ENCODE measurements around the gene GLO1. TPM values are rescaled to one million over a fixed set of nuclear protein-coding genes. Genes with fewer than 3 reads are reported as not detected.

Gene GLO1
- total and polyA plus RNA-seq, 4 donors: 50.5 to 108 (median 72.5) TPM

- Histone ChIP-seq H3K27me3 (ENCODE audit: control insufficient read depth in 4 of 4, insufficient read depth in 4 of 4, low read length in 3 of 4) (no peaks in the 10 kb centered on the region), H3K36me3 (ENCODE audit: control insufficient read depth in 4 of 4, insufficient read depth in 3 of 4, low read depth in 1 of 4, low read length in 3 of 4) (no peaks in the 10 kb centered on the region), H3K27ac (ENCODE audit: low read depth in 1 of 2, low read length in 2 of 2) (peak overlapping the region; percentile 84 to 87), H3K9ac (ENCODE audit: low read depth in 1 of 2, low read length in 2 of 2) (peak overlapping the region; percentile 68 to 93), H3K9me3 (ENCODE audit: control insufficient read depth in 4 of 4, low read length in 3 of 4) (no peaks in the 10 kb centered on the region), H3K4me3 (ENCODE audit: low read depth in 1 of 3, low read length in 3 of 3) (peak overlapping the region; percentile 69 to 97 (median 74)), H3K4me1 (ENCODE audit: control insufficient read depth in 4 of 4, insufficient read depth in 4 of 4, low read length in 3 of 4) (peaks cover 2 to 32% (median 16%) of the 10 kb centered on the region in 4 donors)
- no peak for TF ChIP-seq EGR1 (IDR thresholded peaks at IDR 0.05; ENCODE audit: low read depth in 2 of 2)
- no peak for TF ChIP-seq CTCF (IDR thresholded peaks at IDR 0.05; ENCODE audit: low read depth, low read length, missing input control)
- no peak for TF ChIP-seq HNF4A (conservative IDR thresholded peaks at IDR 0.05)
- peak in 1 of 2 donors; percentile 6 for TF ChIP-seq RAD21 (IDR thresholded peaks at IDR 0.05)
- TF ChIP-seq JUND (IDR thresholded peaks at IDR 0.05): peak in 1 of 2 donors; percentile 19
- no peak for TF ChIP-seq NR2F2 (IDR thresholded peaks at IDR 0.05)
- no peak for DNase-seq (ENCODE audit: low spot score)
- WGBS: 19% methylated on average over 32 of the region's 32 CpGs
These were observed 62.6 kb downstream of the GLO1 start for GRCh38 chr6:38640216-38640909.

DNA sequence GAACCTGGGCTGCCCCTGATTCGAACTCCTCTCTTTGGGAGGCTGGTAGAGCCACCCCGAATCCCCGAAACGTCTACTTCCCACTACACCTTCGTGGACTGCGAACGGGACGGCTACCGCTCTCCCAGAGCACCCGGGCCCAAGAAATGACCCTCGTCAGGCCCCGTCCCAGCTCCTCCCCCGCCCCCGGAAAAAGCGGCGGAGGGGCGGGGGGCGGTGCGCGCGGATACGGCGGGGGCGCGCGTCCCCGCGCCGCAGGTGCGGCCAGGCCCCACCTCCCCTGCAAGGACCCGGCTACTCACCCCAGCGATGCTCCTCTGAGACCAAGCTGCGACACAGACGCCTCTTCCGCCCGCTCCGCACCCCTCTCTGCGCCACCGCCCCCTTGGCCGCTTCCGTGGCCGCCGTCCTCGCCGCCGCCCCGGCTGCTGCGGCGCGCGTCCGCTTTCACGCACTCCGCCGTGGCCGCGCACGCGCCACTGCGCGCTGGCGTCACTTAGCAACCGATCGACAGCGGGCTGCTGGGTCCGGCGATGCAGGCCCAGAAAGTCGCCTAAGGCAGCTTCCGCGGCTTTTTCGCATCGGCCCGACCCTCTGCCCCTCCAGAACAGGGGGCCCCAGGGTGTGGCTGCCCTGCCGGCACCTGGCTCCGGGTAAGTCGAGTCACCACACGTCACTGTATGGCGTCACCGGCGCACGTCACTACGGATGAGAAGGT, 63.3 kb downstream of the GLO1 start, which contains the start of gene BTBD9:
BTBD9 (minus strand) TSS at position 432 of the 718 bp plus-strand sequence.
- Histone ChIP-seq H3K9me3 (ENCODE audit: control insufficient read depth in 4 of 4, low read length in 3 of 4) (no peaks in the 10 kb centered on the region), H3K9ac (ENCODE audit: low read depth in 1 of 2, low read length in 2 of 2) (peak within 1 kb of the TSS; percentile 78 to 93), H3K27ac (ENCODE audit: low read depth in 1 of 2, low read length in 2 of 2) (peak within 1 kb of the TSS; percentile 84 to 87), H3K4me3 (ENCODE audit: low read depth in 1 of 3, low read length in 3 of 3) (peak within 1 kb of the TSS; percentile 69 to 97 (median 74)), H3K27me3 (ENCODE audit: control insufficient read depth in 4 of 4, insufficient read depth in 4 of 4, low read length in 3 of 4) (no peaks in the 10 kb centered on the region), H3K36me3 (ENCODE audit: control insufficient read depth in 4 of 4, insufficient read depth in 3 of 4, low read depth in 1 of 4, low read length in 3 of 4) (no peaks in the 10 kb centered on the region), H3K4me1 (ENCODE audit: control insufficient read depth in 4 of 4, insufficient read depth in 4 of 4, low read length in 3 of 4) (peaks cover 2 to 28% (median 14%) of the 10 kb centered on the region in 4 donors)
- WGBS: under 1% methylated on average over 82 of the region's 82 CpGs
- DNase-seq (ENCODE audit: low spot score): peak; percentile 70
- TF ChIP-seq GABPA (IDR thresholded peaks at IDR 0.05 in 1 of 2, conservative IDR thresholded peaks at IDR 0.05 in 1 of 2) (peak in 1 of 2 donors; percentile 28), RXRA (IDR thresholded peaks at IDR 0.05) (peak in 1 of 2 donors; percentile 4), HNF4G (IDR thresholded peaks at IDR 0.05) (no peak), TAF1 (conservative IDR thresholded peaks at IDR 0.05) (peak; percentile 63), RAD21 (IDR thresholded peaks at IDR 0.05) (no peak), JUND (IDR thresholded peaks at IDR 0.05) (no peak), NR2F2 (IDR thresholded peaks at IDR 0.05) (no peak), EGR1 (IDR thresholded peaks at IDR 0.05; ENCODE audit: low read depth in 2 of 2) (peak; percentile 75 to 77), REST (IDR thresholded peaks at IDR 0.05) (peak; percentile 6), FOXA2 (IDR thresholded peaks at IDR 0.05) (no peak)
